Measurements from ENCODE around the gene PBX4.
"Not testable (repeated sequence)": the region's sequence is repeated elsewhere in the genome, so short reads cannot be mapped to it uniquely, and the experiment has no call there.

Gene PBX4

GRCh38 chr19:19618219-19619051, at the start of gene PBX4:
PBX4 (minus strand) TSS chr19:19618687; CDS start chr19:19618629, 58 bp downstream.
- peak; percentile 99 for DNase-seq (ENCODE audit: low read depth)

GRCh38 chr19:19665420-19665948, 47.0 kb upstream of the PBX4 start:
- DNase-seq (ENCODE audit: low read depth), result not testable (repeated sequence)

GRCh38 chr19:19663256-19664120, 45.0 kb upstream of the PBX4 start, which contains the start of gene ATP13A1:
ATP13A1 (minus strand) TSS chr19:19663676; CDS start chr19:19663666, 10 bp downstream.
- peak; percentile 86 for DNase-seq (ENCODE audit: low read depth)

- no peak for DNase-seq (ENCODE audit: low read depth)
These were observed 44.4 kb upstream of the PBX4 start for GRCh38 chr19:19662871-19663255.

- DNase-seq (ENCODE audit: low read depth), result no peak
These were observed 43.9 kb upstream of the PBX4 start for GRCh38 chr19:19662344-19662743.

- no peak for DNase-seq (ENCODE audit: low read depth)
These were observed 43.3 kb upstream of the PBX4 start for GRCh38 chr19:19661675-19662251.

- DNase-seq (ENCODE audit: low read depth), result no peak
These were observed 42.7 kb upstream of the PBX4 start for GRCh38 chr19:19661141-19661674.

- no peak for DNase-seq (ENCODE audit: low read depth)
These were observed 41.3 kb upstream of the PBX4 start for GRCh38 chr19:19659646-19660245.

GRCh38 chr19:19657397-19657783, 38.9 kb upstream of the PBX4 start:
- no peak for DNase-seq (ENCODE audit: low read depth)

GRCh38 chr19:19656451-19657396, 38.2 kb upstream of the PBX4 start:
- no peak for DNase-seq (ENCODE audit: low read depth)

- no peak for DNase-seq (ENCODE audit: low read depth)
These were observed 37.3 kb upstream of the PBX4 start for GRCh38 chr19:19655641-19656343.

- no peak for DNase-seq (ENCODE audit: low read depth)
These were observed 36.6 kb upstream of the PBX4 start for GRCh38 chr19:19655051-19655594.

GRCh38 chr19:19654441-19654840, 36.0 kb upstream of the PBX4 start:
- no peak for DNase-seq (ENCODE audit: low read depth)

GRCh38 chr19:19653597-19654147, 35.2 kb upstream of the PBX4 start:
- DNase-seq (ENCODE audit: low read depth), result no peak

GRCh38 chr19:19652482-19653295, 34.2 kb upstream of the PBX4 start:
- DNase-seq (ENCODE audit: low read depth), result no peak

- DNase-seq (ENCODE audit: low read depth), result no peak
These were observed 32.6 kb upstream of the PBX4 start for GRCh38 chr19:19651076-19651475.

- no peak for DNase-seq (ENCODE audit: low read depth)
These were observed 31.8 kb upstream of the PBX4 start for GRCh38 chr19:19650331-19650730.

GRCh38 chr19:19649580-19649995, 31.1 kb upstream of the PBX4 start:
- no peak for DNase-seq (ENCODE audit: low read depth)

Measured in stimulated activated CD8-positive, alpha-beta memory T cell treated with anti-CD3 and anti-CD28 coated beads, Interleukin-15, amount 100 ng/mL, for 1 hour (primary cell).